Cardiac muscle cell (in vitro differentiated cells and primary cell): ENCODE data around the gene SMYD3. TPM values are rescaled to one million over a fixed set of nuclear protein-coding genes. Genes with fewer than 3 reads are reported as not detected.

ENCODE experiments used
- DNase-seq, 2 donors: peaks; one replicate each; pipeline versions ENCODE4 v3.0.0 to v3.0.0-alpha.2; 2010 to 2017; ENCODE audit warnings: low read depth in 1 of 2, low spot score in 1 of 2
- H3K27ac ChIP-seq: fragments of 200-600 bp; sonication (generic); 2 replicates; pipeline ENCODE4 v1.5.1; 2016
- H3K27me3 ChIP-seq: fragments of 200-600 bp; sonication (generic); 2 replicates; pipeline ENCODE4 v1.6.0; 2016; ENCODE audit warnings: control low read depth
- H3K36me3 ChIP-seq: fragments of 200-600 bp; sonication (generic); 2 replicates; pipeline ENCODE4 v1.5.1; 2016; ENCODE audit warnings: control low read depth
- H3K4me1 ChIP-seq: fragments of 200-600 bp; sonication (generic); 2 replicates; pipeline ENCODE4 v1.8.1; 2017; ENCODE audit warnings: low read depth, mild to moderate bottlenecking, mixed run types
- H3K4me3 ChIP-seq: fragments of 200-600 bp; sonication (generic); 2 replicates; pipeline ENCODE4 v1.5.1; 2016; ENCODE audit warnings: mild to moderate bottlenecking
- H3K9me3 ChIP-seq: fragments of 200-600 bp; sonication (generic); 2 replicates; pipeline ENCODE4 v1.5.1; 2017; ENCODE audit warnings: low read depth, mild to moderate bottlenecking, control low read depth
- CTCF ChIP-seq: IDR thresholded peaks from 2 replicates; pipeline ENCODE4 v1.5.1; 2012; ENCODE audit warnings: low read depth, mild to moderate bottlenecking, low read length
- polyA plus RNA-seq: library from polyadenylated mRNA; unstranded; fragments of >200 nt; fragmentation: Nextera tagmentation; extraction: Ambion mirVana; gene quantifications from 2 replicates; pipeline ENCODE4 v1.2.1, GENCODE V29; 2016
- total RNA-seq: library from RNA; depleted of rRNA; stranded (reverse); fragments of >200 nt; gene quantifications from 2 replicates; pipeline ENCODE4 v1.2.3, GENCODE V29; 2016

The SMYD3 gene
- total and polyA plus RNA-seq, 2 experiments from 2014 or later = 47.2 to 50.8 TPM

GRCh38 chr1:245858722-245859492, 648.2 kb downstream of the SMYD3 start:
- no peaks in the 10 kb centered on the region for H3K9me3 ChIP-seq
- no peaks in the 10 kb centered on the region for H3K36me3 ChIP-seq
- H3K4me1 ChIP-seq = peaks cover 16% of the 10 kb centered on the region
- peak; percentile 51 for TF ChIP-seq CTCF
- H3K27ac ChIP-seq = no peak overlapping the region
- no peak overlapping the region for H3K4me3 ChIP-seq
- peak in 1 of 2 donors; percentile 59 for DNase-seq
- no peaks in the 10 kb centered on the region for H3K27me3 ChIP-seq

DNA sequence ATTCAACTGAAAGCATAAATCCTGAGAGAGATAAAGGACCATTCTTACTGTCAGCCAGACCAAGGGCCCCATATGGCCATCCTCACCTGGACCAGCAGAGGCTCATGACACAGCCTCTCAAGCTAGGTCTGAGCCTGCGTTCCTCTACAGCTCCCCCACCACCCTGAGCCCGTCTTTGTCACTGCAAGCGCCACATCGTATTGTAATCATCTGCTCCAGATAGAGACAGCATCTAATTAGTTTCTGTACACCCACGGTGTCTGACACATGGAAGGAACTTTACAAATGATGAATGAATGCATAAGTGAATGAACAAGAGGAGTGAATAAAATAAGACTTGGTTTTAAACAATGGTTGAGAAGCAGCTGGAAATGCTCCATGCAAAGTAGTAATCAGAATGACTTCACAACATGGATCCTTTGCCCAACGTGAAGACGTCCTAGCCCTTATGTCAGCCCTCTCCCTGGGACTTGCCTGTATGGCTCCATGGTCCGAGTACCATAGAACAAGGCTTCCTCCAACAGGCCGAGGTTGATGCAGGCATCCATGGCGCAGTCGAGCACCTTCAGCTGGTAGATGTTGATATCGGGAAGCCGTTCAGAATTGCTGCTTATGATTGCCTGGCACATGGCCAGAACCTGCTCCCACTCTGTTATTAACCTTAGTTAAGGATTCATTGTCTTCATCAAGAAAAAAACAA, 648.9 kb downstream of the SMYD3 start:
- Histone ChIP-seq H3K9me3 (no peaks in the 10 kb centered on the region), H3K27me3 (no peaks in the 10 kb centered on the region), H3K36me3 (no peaks in the 10 kb centered on the region), H3K4me1 (peaks cover 15% of the 10 kb centered on the region), H3K4me3 (no peak overlapping the region), H3K27ac (no peak overlapping the region)
- TF ChIP-seq CTCF = no peak
- DNase-seq = no peak

DNA sequence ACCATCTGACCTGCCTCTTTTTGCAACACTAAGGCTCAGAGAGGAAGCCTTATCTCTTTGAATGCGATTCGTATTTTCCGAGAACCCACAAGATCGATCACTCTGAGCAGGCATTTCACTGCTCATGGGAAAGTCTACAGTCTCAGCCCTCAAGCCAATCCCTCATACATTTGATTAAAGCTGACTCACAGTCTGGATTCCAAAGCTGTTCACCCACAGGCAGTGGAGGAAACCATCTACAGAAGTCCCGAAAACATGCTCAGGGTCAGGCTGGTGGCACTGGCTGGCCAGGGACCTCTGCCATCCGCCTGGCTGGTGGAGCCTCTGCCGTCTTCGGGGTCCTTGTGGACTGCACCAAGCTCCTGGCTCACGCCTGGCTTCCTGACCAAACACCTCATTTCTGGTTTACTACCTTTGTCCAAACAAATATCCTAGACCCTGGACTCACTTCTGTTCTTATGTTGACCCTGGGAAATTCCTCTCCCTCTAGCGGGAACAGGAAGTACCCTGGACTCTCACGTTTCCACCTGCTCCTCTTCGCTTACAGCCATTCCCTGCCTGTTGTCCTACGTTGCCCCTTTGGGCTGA, 650.0 kb downstream of the SMYD3 start:
- Histone ChIP-seq H3K27me3 (no peaks in the 10 kb centered on the region), H3K4me1 (peaks cover 7% of the 10 kb centered on the region), H3K27ac (no peak overlapping the region), H3K9me3 (no peaks in the 10 kb centered on the region), H3K36me3 (no peaks in the 10 kb centered on the region), H3K4me3 (no peak overlapping the region)
- DNase-seq = peak in 1 of 2 donors; percentile 78
- TF ChIP-seq CTCF = no peak

GRCh38 chr1:245855846-245856730, 651.0 kb downstream of the SMYD3 start:
- H3K4me1 ChIP-seq = peaks cover 7% of the 10 kb centered on the region
- no peak for DNase-seq

More at GRCh38 chr1:245855846-245856730, 651.0 kb downstream of the SMYD3 start:
- no peaks in the 10 kb centered on the region for H3K36me3 ChIP-seq
- H3K27me3 ChIP-seq = no peaks in the 10 kb centered on the region
- H3K27ac ChIP-seq = no peak overlapping the region
- no peaks in the 10 kb centered on the region for H3K9me3 ChIP-seq
- no peak overlapping the region for H3K4me3 ChIP-seq
- no peak for TF ChIP-seq CTCF
